ENCODE results near the gene MPZL1. TPM values are rescaled to one million over a fixed set of nuclear protein-coding genes. Genes with fewer than 3 reads are reported as not detected.

The MPZL1 gene
- total RNA-seq, 2 donors from 2014 or later, result 112 to 144 TPM

DNA sequence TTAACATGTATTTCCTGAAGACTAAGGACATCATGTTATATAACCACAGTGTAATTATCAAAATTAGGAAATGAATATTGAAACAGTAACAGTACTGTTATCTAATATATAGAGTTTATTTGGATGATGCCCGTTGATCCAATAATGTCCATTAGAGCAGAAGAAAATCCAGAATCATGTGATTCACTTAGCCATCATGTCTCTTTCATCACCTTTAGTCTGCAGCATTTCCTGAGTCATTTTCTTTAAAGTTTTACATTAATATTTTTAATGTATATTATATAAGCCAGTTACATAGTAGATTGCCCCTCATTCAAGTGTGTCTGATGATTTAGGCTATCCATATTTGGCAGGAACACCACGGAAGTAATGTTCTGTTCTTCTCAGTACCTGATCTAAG is 28.9 kb downstream of the MPZL1 start:
- intact Hi-C loops (cut with DNase I), result no loop called here
- H3K4me3 ChIP-seq, result no peak overlapping the region
- no peaks in the 10 kb centered on the region for H3K4me1 ChIP-seq
- TF ChIP-seq CTCF (IDR thresholded peaks at IDR 0.05), result no peak
- no peaks in the 10 kb centered on the region for H3K27me3 ChIP-seq
- H3K27ac ChIP-seq, result no peak overlapping the region
- H3K9ac ChIP-seq (ENCODE audit: low read depth in 2 of 2, low read length in 2 of 2), result no peak overlapping the region
- DNase-seq, result no peak
- no peaks in the 10 kb centered on the region for H3K9me3 ChIP-seq
- H3K36me3 ChIP-seq, result no peaks in the 10 kb centered on the region

DNA sequence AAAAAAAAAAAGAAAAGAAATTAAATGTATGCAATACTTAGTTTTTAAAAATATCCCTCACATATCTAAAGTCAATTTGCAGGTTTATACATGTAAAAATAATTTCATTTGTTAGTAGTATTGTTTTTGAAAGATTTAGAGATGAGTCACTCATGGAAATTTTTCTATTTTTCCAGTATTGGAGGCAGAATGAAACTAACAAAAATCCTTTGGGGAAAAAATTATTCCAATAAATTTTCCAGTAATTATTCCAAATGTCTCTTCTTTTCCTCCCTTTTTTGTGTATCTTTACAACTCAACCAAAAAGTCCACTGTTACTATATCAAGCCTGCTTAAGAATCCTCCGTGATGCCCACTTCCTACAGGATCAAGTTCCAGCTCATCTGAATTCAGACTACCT is 29.9 kb downstream of the MPZL1 start:
- Histone ChIP-seq H3K27ac (peak overlapping the region; percentile 82), H3K27me3 (no peaks in the 10 kb centered on the region), H3K9ac (ENCODE audit: low read depth in 2 of 2, low read length in 2 of 2) (no peak overlapping the region), H3K4me1 (no peaks in the 10 kb centered on the region), H3K36me3 (no peaks in the 10 kb centered on the region), H3K9me3 (no peaks in the 10 kb centered on the region), H3K4me3 (no peak overlapping the region)
- intact Hi-C loops (cut with DNase I), result no loop called here
- TF ChIP-seq CTCF (IDR thresholded peaks at IDR 0.05), result no peak
- no peak for DNase-seq

- Histone ChIP-seq H3K27me3 (no peaks in the 10 kb centered on the region), H3K4me1 (no peaks in the 10 kb centered on the region), H3K27ac (peak overlapping the region; percentile 82), H3K9ac (ENCODE audit: low read depth in 2 of 2, low read length in 2 of 2) (peak overlapping the region in 1 of 2 donors; percentile 41), H3K36me3 (no peaks in the 10 kb centered on the region), H3K9me3 (no peaks in the 10 kb centered on the region), H3K4me3 (no peak overlapping the region)
- TF ChIP-seq CTCF (IDR thresholded peaks at IDR 0.05), result no peak
- intact Hi-C loops (cut with DNase I), result no loop called here
- DNase-seq, result no peak
Observed at GRCh38 chr1:167752219-167752985, 30.6 kb downstream of the MPZL1 start.

- no peak overlapping the region for H3K9ac ChIP-seq (ENCODE audit: low read depth in 2 of 2, low read length in 2 of 2)
- H3K4me1 ChIP-seq, result no peaks in the 10 kb centered on the region
- H3K9me3 ChIP-seq, result no peaks in the 10 kb centered on the region
- H3K36me3 ChIP-seq, result no peaks in the 10 kb centered on the region
- no peak overlapping the region for H3K27ac ChIP-seq
- TF ChIP-seq CTCF (IDR thresholded peaks at IDR 0.05), result no peak
- intact Hi-C loops (cut with DNase I), result no loop called here
- H3K27me3 ChIP-seq, result no peaks in the 10 kb centered on the region
- no peak overlapping the region for H3K4me3 ChIP-seq
- no peak for DNase-seq
Observed at GRCh38 chr1:167755654-167756053, 33.9 kb downstream of the MPZL1 start.

DNA sequence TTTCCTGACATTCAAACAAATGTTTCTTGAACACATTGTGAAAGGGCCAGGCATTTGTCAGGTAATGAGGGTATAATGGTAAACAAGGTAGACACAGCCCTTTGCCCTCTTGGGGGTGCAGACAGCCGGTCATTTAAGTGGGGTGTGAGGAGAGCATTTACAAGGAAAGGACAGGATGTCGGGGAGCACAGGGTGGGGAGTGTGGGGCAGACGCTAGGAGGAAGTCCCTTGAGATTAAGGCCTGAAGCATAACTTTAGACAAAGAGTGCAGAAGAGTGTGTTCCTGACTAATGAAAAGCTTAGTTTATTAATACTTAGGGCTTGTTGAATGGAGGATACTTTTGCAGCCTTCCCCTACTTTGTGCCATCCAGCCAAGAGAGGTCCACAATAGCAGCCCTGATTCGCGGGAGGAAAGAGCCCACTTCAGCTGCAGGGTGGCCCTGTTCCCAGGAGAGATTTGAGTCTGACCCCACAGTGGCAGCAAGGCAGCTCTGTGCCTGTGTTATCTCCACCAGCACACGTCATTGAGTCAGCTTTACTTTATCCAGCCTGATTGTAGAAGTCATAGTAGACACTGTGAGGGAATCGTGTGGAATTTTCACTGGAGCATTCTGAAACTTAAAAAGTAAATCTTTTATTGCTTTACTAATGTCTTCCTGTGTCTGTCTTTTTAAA is 35.1 kb downstream of the MPZL1 start:
- no peaks in the 10 kb centered on the region for H3K9me3 ChIP-seq
- intact Hi-C loops (cut with DNase I), result no loop called here

More for the DNA sequence above, 35.1 kb downstream of the MPZL1 start:
- no peaks in the 10 kb centered on the region for H3K4me1 ChIP-seq
- TF ChIP-seq CTCF (IDR thresholded peaks at IDR 0.05), result no peak
- no peaks in the 10 kb centered on the region for H3K36me3 ChIP-seq
- H3K4me3 ChIP-seq, result no peak overlapping the region
- no peak for DNase-seq
- H3K27me3 ChIP-seq, result no peaks in the 10 kb centered on the region
- H3K9ac ChIP-seq (ENCODE audit: low read depth in 2 of 2, low read length in 2 of 2), result peak overlapping the region; percentile 5 to 6
- peak overlapping the region; percentile 42 for H3K27ac ChIP-seq
